Trophoblast cell (in vitro differentiated cells and primary cell): ENCODE data around the gene RAF1.
"Not testable (repeated sequence)": the region's sequence is repeated elsewhere in the genome, so short reads cannot be mapped to it uniquely, and the experiment has no call there.

Experiments
- DNase-seq, 2 donors: peaks; one replicate each; pipeline ENCODE4 v3.0.0-alpha.2; 2016
- H2AFZ ChIP-seq: 2 replicates; pipeline ENCODE4 v1.6.1; 2013; ENCODE audit warnings: low read length, moderate library complexity, mild to moderate bottlenecking; ENCODE audit not compliant: insufficient read depth, poor library complexity
- H2AK5ac ChIP-seq: 2 replicates; pipeline ENCODE4 v1.6.1; 2013; ENCODE audit warnings: mild to moderate bottlenecking, low read length
- H2BK120ac ChIP-seq: 2 replicates; pipeline ENCODE4 v1.6.1; 2013; ENCODE audit warnings: low read length, mild to moderate bottlenecking, moderate library complexity; ENCODE audit not compliant: insufficient read depth, poor library complexity
- H2BK12ac ChIP-seq: 2 replicates; pipeline ENCODE4 v1.6.1; 2013; ENCODE audit warnings: mild to moderate bottlenecking, low read length, moderate library complexity
- H2BK5ac ChIP-seq: 2 replicates; pipeline ENCODE4 v1.6.1; 2013; ENCODE audit warnings: low read length, low read depth, moderate library complexity, mild to moderate bottlenecking; ENCODE audit not compliant: poor library complexity
- H3K14ac ChIP-seq: 2 replicates; pipeline ENCODE4 v1.6.1; 2013; ENCODE audit warnings: mild to moderate bottlenecking, low read length
- H3K18ac ChIP-seq: 2 replicates; pipeline ENCODE4 v1.6.1; 2013; ENCODE audit warnings: mild to moderate bottlenecking, low read length
- H3K23ac ChIP-seq: 2 replicates; pipeline ENCODE4 v1.6.1; 2013; ENCODE audit warnings: low read length
- H3K27ac ChIP-seq: 2 replicates; pipeline ENCODE4 v1.5.1; 2013; ENCODE audit warnings: low read depth, mild to moderate bottlenecking, inconsistent platforms, low read length, moderate library complexity
- H3K27me3 ChIP-seq: 2 replicates; pipeline ENCODE4 v1.6.1; 2013; ENCODE audit warnings: inconsistent platforms, mild to moderate bottlenecking, low read length, moderate library complexity; ENCODE audit not compliant: insufficient read depth
- H3K36me3 ChIP-seq, 2 experiments: 1 replicate in 1 of 2; 2 replicates in 1 of 2; pipeline ENCODE4 v1.6.1; 2013; ENCODE audit warnings: low read length in 2 of 2, mild to moderate bottlenecking in 2 of 2, moderate library complexity in 1 of 2; ENCODE audit not compliant: insufficient read depth in 2 of 2, control insufficient read depth in 1 of 2
- H3K4ac ChIP-seq: 2 replicates; pipeline ENCODE4 v1.6.1; 2013; ENCODE audit warnings: low read depth, mild to moderate bottlenecking, low read length, moderate library complexity
- H3K4me1 ChIP-seq, 2 experiments: 1 replicate in 1 of 2; 2 replicates in 1 of 2; pipeline ENCODE4 v1.6.1; 2013; ENCODE audit warnings: low read length in 2 of 2, mild to moderate bottlenecking in 2 of 2, moderate library complexity in 1 of 2; ENCODE audit not compliant: insufficient read depth in 2 of 2, control insufficient read depth in 1 of 2
- H3K4me2 ChIP-seq: 2 replicates; pipeline ENCODE4 v1.6.1; 2013; ENCODE audit warnings: inconsistent platforms, mild to moderate bottlenecking, low read length, moderate library complexity
- H3K4me3 ChIP-seq: 2 replicates; pipeline ENCODE4 v1.5.1; 2013; ENCODE audit warnings: mild to moderate bottlenecking, low read depth, low read length, inconsistent platforms
- H3K79me1 ChIP-seq: one replicate; pipeline ENCODE4 v1.6.1; 2013; ENCODE audit warnings: low read length
- H3K79me2 ChIP-seq: 2 replicates; pipeline ENCODE4 v1.6.1; 2013; ENCODE audit warnings: low read length, mild to moderate bottlenecking; ENCODE audit not compliant: control insufficient read depth, insufficient read depth, poor library complexity
- H3K9ac ChIP-seq: 2 replicates; pipeline ENCODE4 v1.6.1; 2013; ENCODE audit warnings: mild to moderate bottlenecking, low read length
- H3K9me3 ChIP-seq: 2 replicates; pipeline ENCODE4 v1.6.1; 2013; ENCODE audit warnings: low read depth, mild to moderate bottlenecking, control low read depth, inconsistent platforms, low read length; ENCODE audit not compliant: insufficient read depth
- H4K12ac ChIP-seq: 2 replicates; pipeline ENCODE4 v1.6.1; 2013; ENCODE audit warnings: low read depth, mild to moderate bottlenecking, low read length, moderate library complexity
- H4K8ac ChIP-seq: 2 replicates; pipeline ENCODE4 v1.6.1; 2013; ENCODE audit warnings: low read depth, mild to moderate bottlenecking, low read length, moderate library complexity
- H4K91ac ChIP-seq: one replicate; pipeline ENCODE4 v1.6.1; 2013; ENCODE audit warnings: low read depth, mild to moderate bottlenecking, low read length, moderate library complexity
- WGBS: extraction: QIAGEN DNeasy Blood & Tissue Kit; methylation state at CpG from one replicate; pipeline ENCODE4 v1.1.7; 2013; ENCODE audit warnings: missing lambda C conversion rate; ENCODE audit not compliant: insufficient read length, insufficient coverage; ENCODE audit errors: extremely low coverage; 5-methylcytosine and 5-hydroxymethylcytosine counted together

RAF1 gene

GRCh38 chr3:12702501-12702900 lies 38.6 kb upstream of the RAF1 start:
- Histone ChIP-seq H2AK5ac (no peak overlapping the region), H2AFZ (no peak overlapping the region), H3K4me2 (no peak overlapping the region), H3K79me1 (no peaks in the 10 kb centered on the region), H3K4me1 (no peaks in the 10 kb centered on the region), H3K18ac (no peak overlapping the region), H3K9me3 (no peaks in the 10 kb centered on the region), H3K23ac (no peak overlapping the region), H3K9ac (no peak overlapping the region), H3K14ac (no peak overlapping the region), H2BK5ac (no peak overlapping the region), H3K4me3 (no peak overlapping the region), H3K36me3 (no peaks in the 10 kb centered on the region), H3K4ac (no peak overlapping the region), H3K27me3 (no peaks in the 10 kb centered on the region), H3K27ac (no peak overlapping the region), H3K79me2 (no peaks in the 10 kb centered on the region), H4K12ac (no peak overlapping the region), H2BK120ac (no peak overlapping the region), H2BK12ac (no peak overlapping the region), H4K91ac (no peak overlapping the region), H4K8ac (no peak overlapping the region)
- no peak for DNase-seq
- WGBS, result no CpG with 5 or more reads among the region's 3 CpGs

DNA sequence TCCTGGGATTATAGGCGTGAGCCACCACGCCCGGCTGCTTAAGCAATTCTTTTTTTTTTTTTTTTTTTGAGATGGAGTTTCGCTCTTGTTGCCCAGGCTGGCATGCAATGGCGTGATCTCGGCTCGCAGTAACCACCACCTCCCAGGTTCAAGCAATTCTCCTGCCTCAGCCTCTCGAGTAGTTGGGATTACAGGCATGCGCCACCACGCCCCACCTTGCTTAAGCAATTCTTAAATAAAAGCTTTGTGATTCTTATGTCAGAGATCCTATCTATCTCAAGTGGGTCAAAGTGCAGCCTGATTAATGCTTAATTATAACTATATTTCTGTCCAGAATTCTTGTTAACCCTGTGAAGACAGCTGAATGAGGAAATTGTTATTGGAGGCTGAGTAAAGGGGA lies 37.7 kb upstream of the RAF1 start:
- not testable (repeated sequence) for H3K4ac ChIP-seq, H3K4me2 ChIP-seq, H3K4me1 ChIP-seq, H3K14ac ChIP-seq, H2AFZ ChIP-seq, H3K9ac ChIP-seq, H3K4me3 ChIP-seq, H3K9me3 ChIP-seq, H3K27me3 ChIP-seq, H4K8ac ChIP-seq, H3K27ac ChIP-seq, DNase-seq, H3K36me3 ChIP-seq, H3K79me2 ChIP-seq, H3K79me1 ChIP-seq, H3K18ac ChIP-seq, H2BK120ac ChIP-seq, H4K91ac ChIP-seq, H2BK12ac ChIP-seq, H2AK5ac ChIP-seq, H3K23ac ChIP-seq, H4K12ac ChIP-seq, H2BK5ac ChIP-seq
- WGBS, result no CpG with 5 or more reads among the region's 10 CpGs

DNA sequence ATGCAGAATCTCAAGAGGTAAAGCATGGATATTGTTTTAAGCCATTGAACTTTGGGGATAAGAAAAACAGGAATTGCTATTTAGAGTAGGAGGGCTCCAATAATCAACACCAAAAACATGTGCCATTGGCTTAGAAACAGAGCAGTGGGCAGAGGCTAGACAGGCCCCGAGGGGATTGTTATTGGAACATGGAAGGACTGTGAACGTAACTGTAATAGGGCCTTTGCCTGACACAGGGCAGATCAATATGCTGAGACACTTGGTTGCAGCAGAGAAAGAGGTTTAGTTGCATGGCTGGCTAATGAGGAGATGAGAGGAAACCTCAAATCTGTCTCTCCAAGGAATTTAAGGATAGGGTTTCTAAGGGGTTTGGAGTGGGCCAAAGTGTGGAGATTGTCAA lies 36.9 kb upstream of the RAF1 start:
- no peak overlapping the region for H2BK120ac ChIP-seq
- H4K12ac ChIP-seq, result no peak overlapping the region
- H3K4me3 ChIP-seq, result no peak overlapping the region
- H2AFZ ChIP-seq, result no peak overlapping the region
- no peak overlapping the region for H4K91ac ChIP-seq
- no peaks in the 10 kb centered on the region for H3K27me3 ChIP-seq
- H3K79me1 ChIP-seq, result no peaks in the 10 kb centered on the region
- no peaks in the 10 kb centered on the region for H3K9me3 ChIP-seq
- H2BK12ac ChIP-seq, result no peak overlapping the region
- no CpG with 5 or more reads among the region's 2 CpGs for WGBS
- no peak overlapping the region for H2AK5ac ChIP-seq
- no peak overlapping the region for H3K4ac ChIP-seq
- H4K8ac ChIP-seq, result no peak overlapping the region
- no peaks in the 10 kb centered on the region for H3K4me1 ChIP-seq
- no peak overlapping the region for H3K23ac ChIP-seq
- H3K9ac ChIP-seq, result no peak overlapping the region
- no peak overlapping the region for H3K27ac ChIP-seq
- no peak overlapping the region for H3K4me2 ChIP-seq
- H3K36me3 ChIP-seq, result no peaks in the 10 kb centered on the region
- H3K14ac ChIP-seq, result no peak overlapping the region
- DNase-seq, result no peak
- H3K79me2 ChIP-seq, result no peaks in the 10 kb centered on the region
- H3K18ac ChIP-seq, result no peak overlapping the region
- H2BK5ac ChIP-seq, result no peak overlapping the region

GRCh38 chr3:12695916-12696315 lies 32.0 kb upstream of the RAF1 start:
- Histone ChIP-seq H3K79me2 (no peaks in the 10 kb centered on the region), H3K4ac (no peak overlapping the region), H3K27ac (no peak overlapping the region), H3K4me2 (no peak overlapping the region), H3K27me3 (no peaks in the 10 kb centered on the region), H2AK5ac (no peak overlapping the region), H3K79me1 (no peaks in the 10 kb centered on the region), H3K18ac (no peak overlapping the region), H3K14ac (no peak overlapping the region), H3K23ac (no peak overlapping the region), H2BK120ac (no peak overlapping the region), H4K8ac (no peak overlapping the region), H3K36me3 (no peaks in the 10 kb centered on the region), H2BK12ac (no peak overlapping the region), H3K4me3 (no peak overlapping the region), H3K9ac (no peak overlapping the region), H2AFZ (no peak overlapping the region), H4K91ac (no peak overlapping the region), H3K4me1 (peaks cover 0 to 4% of the 10 kb centered on the region in 2 experiments), H3K9me3 (no peaks in the 10 kb centered on the region), H2BK5ac (no peak overlapping the region), H4K12ac (no peak overlapping the region)
- DNase-seq, result no peak
- WGBS, result no CpG with 5 or more reads among the region's 2 CpGs
